Forelimb muscle (tissue), 1 donor: Measurements from ENCODE around the gene ERFE. TPM values are rescaled to one million over a fixed set of nuclear protein-coding genes. Genes with fewer than 3 reads are reported as not detected.
"Not testable (repeated sequence)": the region's sequence is repeated elsewhere in the genome, so short reads cannot be mapped to it uniquely, and the experiment has no call there.

Source experiments
- DNase-seq: peaks from one replicate; pipeline ENCODE4 v3.0.0-alpha.2; 2013; ENCODE audit warnings: low read depth
- polyA plus RNA-seq: library from polyadenylated mRNA; unstranded; fragments of 120-200 nt; gene quantifications from one replicate; pipeline ENCODE4 v1.2.1, GENCODE V29; 2013; ENCODE audit not compliant: insufficient read length

The ERFE gene, protein sequence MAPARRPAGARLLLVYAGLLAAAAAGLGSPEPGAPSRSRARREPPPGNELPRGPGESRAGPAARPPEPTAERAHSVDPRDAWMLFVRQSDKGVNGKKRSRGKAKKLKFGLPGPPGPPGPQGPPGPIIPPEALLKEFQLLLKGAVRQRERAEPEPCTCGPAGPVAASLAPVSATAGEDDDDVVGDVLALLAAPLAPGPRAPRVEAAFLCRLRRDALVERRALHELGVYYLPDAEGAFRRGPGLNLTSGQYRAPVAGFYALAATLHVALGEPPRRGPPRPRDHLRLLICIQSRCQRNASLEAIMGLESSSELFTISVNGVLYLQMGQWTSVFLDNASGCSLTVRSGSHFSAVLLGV
- polyA plus RNA-seq = 11.2 TPM

DNA sequence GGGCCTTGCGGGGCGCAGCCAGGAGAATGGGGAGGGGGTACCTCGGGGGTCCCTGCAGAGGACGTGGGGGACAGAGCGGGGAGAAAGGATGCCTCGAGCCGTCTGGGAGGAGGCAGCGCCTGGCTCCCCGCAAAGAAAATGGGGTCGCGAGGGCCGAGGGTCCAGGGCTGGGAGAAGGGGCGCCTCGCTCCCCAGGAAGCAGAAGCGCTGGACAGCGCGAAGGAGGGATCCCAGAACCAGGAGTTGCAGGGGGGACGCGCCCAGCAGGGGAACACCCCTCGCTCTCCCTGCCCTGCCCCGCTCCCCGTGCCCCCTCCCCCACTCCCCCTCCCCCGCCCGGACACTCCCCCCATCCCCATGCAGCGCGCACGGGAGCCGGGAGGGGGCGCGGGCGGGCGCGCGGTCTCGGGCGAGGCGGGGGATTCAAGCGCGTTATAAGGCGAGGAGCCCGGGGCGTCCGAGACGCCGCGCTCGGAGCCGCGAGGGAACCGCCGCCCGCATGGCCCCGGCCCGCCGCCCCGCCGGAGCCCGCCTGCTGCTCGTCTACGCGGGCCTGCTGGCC is at the start of gene ERFE:
Gene ERFE, plus strand, starts transcription at position 462 of the 562 bp plus-strand sequence. Its CDS starts 38 bp downstream, at position 500.
- DNase-seq = no peak

DNA sequence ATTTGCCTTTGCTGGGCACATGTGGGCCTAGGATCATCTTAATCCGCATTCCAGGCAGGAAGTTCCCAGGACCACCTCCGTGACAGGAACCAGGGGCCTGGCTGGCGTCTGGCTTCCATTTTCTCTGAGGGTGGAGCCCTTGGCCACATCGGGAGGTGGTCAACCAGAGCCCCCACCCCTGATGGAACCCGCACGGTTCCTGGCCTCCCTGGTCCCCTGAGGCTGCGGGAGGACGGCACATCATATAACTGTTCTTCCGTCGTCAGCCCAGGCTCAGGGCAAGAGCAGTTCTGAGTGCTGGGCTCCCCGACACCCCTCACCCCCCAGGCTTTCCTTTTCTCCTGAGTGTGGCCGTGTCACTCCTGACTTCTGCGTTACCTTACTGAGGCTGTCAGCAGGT is 45.2 kb upstream of the ERFE start:
- no peak for DNase-seq

DNA sequence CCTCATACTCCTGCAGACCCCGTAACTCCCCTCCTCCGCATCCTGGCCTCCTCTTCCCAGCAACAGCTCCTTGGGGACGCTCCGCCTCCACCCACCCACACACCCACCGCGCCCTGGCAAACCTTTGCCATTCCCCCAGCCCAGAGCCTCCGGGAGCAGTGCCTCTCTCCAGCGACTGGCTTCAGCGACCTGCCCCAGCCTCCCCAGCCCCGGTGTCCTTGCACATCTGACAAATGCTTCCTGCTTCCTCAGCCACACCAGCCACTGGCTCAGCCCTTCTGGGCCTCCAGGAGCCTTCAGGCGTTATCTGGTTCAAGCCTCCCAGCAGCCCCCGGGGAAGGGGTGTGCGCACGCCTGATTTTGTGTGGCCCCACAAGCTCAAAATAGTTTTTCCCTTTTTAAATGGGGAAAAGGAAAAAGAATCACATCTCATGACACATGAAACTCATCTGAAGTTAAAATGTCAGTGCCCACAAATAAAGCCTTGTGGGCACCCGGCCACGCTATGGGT is 44.4 kb upstream of the ERFE start:
- DNase-seq = no peak

DNA sequence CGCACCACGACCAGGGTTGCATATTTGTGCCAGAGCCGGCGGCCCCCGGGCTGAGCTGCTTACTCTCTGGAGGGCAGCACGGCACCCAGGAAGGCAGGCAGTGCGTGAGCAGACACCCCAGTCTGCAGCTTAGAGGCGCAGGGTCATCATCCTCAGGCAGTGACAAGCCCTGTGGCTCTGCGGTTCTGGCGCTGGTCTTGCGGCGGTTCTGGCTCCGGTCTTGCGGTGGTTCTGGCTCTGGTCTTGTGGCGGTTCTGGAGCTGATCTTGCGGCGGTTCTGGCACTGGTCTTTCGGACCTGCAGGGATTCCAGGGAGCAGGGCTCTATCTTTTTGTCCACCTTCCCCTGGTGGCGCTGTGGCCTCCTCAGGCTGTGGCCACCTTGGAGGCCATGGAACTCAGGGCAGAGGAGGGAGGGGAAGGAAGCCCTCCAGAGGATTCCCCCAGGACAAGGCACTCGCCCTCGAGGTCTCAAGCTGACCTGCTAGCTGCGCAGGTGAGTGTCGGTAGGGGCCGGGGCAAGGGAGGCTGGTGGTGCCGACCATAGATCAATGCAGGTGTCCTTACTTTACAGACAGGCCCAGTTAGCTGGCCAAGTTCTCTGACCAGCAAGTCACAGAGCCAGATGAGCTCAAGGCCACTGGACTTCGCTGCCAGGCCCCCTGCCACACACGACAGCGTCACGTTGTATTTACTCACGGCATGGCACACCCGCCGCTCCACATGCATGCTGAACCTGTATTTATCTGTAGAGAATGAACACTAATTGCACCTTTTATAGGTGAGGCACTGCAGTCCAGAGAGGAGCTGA is 43.7 kb upstream of the ERFE start:
- DNase-seq = no peak

DNA sequence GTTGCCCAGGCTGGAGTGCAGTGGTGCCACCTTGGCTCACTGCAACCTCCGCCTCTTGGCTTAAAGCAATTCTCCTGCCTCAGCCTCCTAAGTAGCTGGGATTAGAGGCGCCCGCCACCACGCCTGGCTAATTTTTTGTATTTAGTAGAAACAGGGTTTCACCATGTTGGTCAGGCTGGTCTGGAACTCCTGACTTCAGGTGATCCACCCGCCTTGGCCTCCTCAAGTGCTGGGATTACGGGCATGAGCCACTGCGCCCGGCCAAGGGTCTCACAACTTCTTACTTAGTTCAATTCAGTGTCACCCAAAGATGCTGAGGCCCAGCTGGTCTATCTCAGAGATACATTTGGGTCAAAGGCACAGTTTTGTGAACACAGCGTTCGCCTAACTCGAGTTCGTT is 43.1 kb upstream of the ERFE start:
- not testable (repeated sequence) for DNase-seq

DNA sequence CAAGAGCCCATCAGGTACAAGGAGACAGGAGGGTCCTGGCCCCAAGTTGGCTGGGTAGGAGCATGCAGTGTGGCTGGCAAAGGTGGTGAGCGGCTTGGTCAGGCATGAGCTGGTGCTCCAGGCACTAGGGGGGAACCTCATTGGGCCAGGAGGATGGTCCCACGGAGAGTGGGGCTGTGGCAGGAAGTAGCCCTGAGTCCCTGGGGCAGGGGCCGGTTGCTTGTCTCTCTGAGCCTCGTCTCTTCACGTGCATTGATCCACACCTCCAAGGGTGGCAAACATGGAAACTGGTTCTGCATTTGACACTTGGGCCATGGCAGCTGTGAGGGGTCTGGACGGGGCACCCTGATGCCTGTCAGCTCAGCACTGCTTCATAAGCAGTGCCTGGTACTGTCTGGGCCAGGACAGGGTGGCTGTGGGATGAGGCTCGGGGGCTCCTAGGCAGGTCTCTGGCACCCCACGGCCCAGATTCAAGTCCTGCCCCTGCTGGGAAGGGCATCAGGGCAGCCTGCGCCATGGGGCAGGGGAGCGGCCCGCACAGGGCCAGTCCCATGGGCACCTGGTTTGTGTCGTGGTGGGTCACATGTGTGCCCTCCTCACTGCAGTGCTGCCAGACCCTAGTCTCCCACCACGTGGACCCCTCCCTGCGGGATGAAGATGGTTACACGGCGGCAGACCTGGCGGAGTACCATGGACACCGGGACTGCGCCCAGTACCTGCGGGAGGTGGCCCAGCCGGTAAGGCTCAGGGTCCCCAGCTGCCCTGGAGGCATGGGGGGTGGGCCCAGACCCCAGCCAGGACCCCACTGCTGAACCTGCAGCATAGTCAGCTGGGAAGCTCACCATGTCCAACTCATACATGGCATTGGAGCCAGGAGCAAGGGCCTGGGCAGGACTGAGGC is 42.2 kb upstream of the ERFE start:
- no peak for DNase-seq

DNA sequence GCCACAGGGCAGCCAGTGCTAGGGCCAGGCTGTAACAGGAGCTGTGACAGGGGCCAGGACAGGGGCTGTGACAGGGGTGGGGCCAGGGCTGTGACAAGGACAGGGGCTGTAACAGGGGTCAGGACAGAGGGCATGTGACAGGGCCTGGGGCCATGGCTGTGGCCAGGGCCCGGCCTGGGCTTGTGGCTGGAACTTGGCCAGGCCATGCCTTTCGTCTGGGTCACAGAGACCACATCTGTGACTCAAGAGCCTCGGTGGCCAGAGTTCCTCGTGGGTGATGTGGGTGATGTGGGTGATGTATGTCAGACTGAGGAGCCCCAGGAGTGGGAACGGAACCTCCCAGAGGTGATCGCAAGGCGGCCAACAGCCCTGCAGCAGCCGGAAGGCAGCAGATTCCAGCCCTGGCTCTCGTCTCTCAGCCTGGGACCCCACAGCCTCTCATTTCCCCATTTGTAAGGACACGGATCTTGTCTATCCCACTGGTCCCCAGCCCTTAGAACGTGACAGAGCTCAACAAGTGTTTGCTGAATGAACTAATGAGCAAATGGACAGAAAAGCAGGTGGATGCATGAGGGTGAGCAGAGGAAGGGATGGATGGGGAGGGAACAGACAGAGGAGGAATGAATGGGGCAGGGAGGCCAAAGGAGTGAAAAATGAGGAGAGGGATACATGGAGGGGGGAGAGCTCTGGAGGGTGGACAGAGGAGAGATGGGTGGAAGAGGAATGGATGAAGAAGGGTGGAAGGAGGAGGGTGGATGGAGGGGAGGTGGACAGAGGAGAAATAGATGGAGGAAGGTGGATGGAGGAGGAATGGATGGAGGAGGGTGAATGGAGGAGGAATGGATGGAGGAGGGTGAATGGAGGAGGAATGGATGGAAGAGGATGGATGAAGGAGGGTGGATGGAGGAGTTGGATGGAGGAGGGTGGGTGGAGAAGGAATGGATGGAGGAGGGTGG is 41.3 kb upstream of the ERFE start:
- DNase-seq = no peak

DNA sequence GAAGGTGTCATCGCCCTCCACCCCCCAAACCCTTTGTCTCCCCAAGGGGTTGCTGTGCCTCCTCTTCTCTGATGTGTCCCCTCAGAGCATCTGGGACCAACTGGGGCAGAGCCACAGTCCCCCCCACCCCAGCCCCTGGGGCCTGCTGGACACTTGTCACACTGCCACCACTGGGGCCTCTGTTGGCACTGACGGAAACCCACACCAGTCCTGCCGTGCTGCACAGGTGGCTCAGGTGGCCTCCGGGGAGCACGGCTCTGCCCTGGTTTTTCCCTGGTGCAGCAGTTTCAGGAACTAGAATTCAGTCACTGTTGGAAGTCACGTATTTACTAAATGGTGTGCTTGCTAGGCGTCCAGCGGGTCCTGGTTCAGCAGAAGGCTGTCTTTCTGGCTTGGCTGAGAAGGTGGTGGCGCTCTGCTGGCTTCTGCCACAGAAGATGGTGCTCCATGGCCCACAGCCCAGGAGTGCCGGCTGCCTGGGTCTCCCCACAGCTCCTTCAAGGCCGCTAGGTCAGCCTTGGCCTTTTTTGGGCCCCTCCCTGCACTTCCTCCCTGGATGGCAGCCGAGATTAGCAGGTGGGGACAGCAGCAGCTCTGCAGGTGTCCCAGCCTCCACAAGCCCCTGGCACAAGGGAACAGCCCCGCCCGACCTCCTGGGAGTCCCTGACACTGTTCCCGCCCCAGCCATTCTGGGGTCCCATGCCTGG is 38.9 kb upstream of the ERFE start:
- no peak for DNase-seq

DNA sequence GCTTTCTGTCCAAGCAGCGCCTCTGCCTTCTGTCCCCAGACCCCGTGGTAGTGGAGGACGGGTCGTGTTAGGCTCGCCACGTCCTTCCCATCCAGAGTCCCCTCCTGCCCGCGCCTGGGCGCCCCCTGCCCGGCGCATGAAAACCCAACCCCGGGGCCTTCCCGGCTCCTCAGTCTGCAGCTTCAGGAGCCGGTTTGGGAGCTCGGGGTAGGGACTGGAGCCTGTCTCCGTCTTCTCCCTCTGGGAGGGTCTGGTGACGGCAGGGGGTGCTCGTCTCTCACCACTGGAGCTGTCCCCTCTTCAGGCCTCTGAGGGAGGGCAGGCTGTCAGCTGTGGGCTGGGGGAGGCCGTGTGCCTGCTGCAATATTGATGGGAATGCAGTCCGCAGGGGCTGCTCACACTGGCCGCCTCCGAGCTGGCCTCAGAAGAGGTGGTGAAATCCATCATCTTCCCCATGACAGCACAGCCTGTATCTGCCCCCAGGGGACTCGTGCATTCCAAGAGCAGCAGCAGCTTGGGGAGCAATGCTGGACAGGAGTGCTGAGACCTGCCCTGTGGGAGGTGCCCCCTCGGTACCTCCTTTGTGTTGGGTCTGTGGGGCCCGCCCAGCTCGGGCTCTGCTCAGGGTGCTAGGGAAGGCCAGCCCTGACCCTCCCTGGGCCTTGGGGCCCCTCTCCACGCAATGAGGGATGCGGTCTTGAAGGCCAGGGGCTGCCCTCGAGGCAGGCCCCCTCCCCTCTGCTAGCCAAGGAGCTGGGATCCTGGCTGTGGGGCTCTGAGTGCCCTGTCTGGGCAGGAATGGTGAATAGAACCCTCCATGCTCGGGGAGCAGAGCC is 38.1 kb upstream of the ERFE start:
- DNase-seq = no peak

DNA sequence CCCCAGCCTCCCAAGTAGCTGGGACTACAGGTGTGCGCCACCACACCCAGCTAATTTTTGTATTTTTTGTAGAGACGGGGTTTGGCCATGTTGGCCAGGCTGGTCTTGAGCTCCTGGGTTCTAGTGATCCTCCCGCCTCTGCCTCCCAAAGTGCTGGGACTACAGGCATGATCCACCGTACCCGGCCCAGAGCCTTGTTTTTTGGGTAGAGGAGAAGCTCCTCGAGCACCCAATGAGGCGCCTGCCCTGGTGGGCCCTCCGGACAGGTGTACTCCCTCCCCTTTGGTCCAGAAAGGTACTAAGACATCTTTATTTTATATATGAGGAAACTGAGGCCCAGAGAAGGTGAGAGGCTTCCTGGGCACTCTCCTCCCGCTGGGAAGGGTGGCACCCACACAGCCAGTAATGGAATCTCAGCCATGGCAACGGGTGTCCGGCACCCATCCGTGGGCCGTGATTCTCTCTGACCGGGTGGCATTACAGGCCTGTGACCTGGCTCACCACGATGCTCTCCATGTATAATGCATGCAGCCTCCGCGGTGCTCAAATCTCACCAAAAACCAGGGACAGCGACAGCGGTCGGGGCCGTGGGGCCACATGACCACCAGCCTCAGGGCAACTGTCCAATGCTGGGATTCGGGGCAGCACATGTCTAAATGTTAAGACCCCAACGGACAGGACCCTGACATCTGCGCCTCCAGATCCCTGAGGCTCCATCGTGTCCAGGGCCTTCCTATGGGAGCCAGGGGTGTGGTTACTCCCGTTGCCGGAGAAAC is 37.1 kb upstream of the ERFE start:
- no peak for DNase-seq

DNA sequence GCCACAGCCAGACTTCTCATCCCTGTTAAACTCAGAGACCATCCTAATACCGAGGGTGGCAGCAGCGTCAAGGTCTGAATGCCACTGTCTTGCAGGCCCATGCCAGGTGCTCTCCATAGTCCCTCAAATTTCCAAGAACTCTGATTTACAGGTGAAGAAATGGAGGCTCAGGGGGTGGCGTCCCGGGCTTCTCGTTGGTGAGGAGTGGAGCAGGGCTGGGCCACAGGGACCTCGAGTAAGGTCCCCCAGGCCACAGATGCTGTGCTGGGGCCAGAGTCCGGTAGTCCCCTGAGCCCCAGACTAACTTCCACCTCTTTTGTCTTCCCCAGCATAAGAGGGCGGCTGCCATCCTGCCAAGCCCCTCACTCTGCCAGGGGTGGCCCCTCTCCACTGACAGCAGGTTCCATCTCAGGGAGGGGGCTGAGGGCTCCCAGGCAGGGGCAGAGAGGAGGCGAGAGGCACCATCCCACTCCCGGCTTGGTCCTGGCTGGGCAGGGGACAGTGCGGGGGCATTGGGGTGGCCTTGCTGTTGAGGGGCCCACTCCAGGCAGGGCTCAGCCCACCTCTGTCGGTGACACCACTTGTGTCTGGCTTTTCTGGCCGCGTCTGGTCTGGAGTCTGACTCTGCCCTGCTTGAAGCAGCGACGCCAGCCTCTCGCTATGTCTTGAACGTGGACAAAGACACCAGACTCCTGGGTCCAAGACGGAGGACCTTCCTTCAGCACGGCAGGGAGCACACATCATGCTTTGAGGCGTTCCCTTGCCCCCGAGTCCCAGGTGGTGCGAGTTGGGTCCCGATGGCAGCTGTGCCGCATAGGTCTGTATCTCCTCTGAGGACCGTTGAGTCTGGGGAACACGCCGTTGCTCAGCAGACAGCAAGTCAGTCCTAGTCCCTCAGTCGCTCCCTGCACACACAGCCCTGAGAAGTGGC is 36.2 kb upstream of the ERFE start:
- no peak for DNase-seq

DNA sequence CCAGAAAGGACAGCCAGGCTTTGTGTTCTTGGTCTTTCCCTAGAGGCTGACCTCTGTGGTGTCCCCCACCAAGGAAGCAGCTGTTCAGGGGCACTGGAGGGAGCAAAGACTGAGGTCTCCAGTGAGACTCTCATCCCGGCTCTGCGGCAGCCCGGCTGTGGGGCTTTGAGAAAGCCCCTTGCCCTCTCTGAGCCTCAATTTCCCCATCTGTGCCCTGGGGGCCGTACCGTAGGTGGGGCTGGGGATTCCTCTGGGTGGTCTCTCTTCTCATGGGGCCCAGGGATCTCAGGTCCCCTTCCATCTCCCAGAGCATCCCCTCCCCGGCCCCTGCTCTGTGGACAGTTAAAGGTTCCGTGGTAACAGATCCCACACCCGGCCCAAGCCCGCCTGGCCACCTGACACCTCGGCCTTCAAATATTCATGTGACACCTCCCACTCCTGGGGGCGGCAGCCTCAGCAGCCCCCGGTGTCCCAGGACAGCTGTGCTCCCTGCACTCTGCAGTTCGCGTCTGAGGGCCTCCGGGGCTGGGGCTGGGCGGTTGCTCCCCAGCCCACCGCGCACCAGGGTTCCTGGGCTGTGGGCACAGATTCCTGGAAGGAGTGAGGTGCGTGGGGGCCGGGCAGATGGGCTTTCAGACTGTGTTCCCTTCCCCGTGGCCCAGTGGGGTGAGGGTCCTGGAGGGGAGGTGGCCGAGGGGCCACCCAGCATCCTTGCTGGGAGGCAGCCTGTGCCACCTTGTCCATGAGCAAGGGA is 35.4 kb upstream of the ERFE start:
- no peak for DNase-seq

DNA sequence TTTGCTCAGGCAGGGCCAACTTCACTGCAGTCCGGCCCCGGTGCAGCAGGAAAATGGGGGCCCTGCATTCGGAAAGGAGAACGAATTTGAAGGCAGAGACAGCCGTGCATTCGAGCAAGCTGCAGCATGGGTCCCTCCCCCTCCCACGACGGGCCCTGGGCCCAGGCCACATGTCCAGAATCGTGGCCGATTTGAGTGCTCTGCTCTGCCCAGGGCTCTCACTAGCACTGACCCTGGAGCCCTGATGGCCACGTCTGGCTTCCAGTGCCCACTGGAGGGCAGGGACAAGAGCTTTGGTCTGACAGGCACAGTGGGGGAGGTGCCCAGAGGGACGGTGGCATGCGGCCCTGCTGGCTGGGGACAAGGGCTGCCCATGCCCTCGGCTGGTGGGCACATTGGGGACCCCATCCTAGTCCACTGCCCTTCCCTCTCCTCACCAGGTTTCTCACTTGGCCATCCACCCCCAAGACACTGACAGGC is 34.7 kb upstream of the ERFE start:
- no peak for DNase-seq

DNA sequence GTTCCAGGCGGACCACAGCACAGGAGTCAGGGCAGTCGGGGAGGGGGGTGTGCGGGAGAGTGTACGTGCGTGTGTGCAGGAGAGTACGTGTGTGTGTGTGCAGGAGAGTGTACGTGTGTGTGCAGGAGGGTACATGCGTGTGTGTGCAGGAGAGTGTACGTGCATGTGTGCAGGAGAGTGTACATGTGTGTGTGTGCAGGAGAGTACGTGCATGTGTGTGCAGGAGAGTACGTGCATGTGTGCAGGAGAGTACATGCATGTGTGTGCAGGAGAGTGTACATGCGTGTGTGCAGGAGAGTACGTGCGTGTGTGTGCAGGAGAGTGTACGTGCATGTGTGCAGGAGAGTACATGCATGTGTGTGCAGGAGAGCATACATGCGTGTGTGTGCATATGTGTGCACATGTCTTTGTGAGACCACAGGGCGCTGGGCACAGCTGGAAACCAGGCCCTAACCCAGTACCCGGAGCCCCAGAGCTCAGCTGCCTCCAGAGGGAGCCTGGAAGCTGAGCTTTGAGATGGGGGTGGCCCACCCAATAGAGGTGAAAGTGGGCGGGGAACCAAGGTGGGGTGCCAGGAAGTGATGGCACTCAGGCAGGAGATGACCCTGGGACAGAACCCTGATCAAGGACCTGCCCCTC is 34.2 kb upstream of the ERFE start:
- no peak for DNase-seq

DNA sequence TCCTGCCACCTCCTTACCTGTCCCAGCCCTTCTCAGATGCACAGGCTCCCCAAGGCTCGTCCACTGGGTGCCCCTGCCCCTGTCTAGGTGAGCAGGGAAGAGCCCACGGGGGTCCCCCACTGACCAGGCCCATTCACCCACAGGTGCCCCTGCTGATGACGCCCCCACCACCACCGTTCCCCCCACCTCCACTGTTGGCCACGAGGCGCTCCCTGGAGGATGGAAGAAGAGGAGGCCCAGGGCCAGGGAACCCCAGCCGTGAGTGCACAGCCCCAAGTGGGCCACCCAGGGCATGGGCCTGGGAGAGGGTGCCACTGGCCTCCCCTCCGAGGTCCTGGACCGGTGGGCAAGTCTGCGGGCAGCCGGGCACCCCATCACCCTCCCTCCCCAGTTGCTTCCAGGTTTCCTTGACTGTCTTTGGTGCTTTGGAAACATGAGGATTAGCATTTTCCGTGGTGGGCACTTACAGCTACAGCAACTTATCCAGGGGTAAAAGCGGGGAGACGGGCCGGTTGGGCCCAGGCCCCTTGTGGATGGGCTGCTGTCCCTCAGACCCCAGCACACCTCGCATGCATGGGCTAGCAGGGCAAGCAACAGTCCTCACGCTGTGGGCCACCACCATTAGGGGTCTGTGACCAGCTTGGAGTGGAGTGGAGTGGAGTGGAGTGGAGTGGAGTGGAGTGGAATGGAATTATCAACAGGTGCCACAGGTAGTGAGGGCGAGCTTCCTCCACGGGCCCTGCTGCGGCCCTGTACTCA is 33.5 kb upstream of the ERFE start:
- no peak for DNase-seq
